ENCODE data around the gene EVI2A.
A peak's percentile ranks its signal among the peaks of the same experiment; 100 is the strongest.

The EVI2A gene

GRCh38 chr17:31272236-31272635 lies 49.2 kb downstream of the EVI2A start:
- no peak for DNase-seq

GRCh38 chr17:31269578-31269983 lies 51.8 kb downstream of the EVI2A start:
- DNase-seq = peak; percentile 67

GRCh38 chr17:31269036-31269577 lies 52.3 kb downstream of the EVI2A start:
- no peak for DNase-seq

Data from T1000 (cell line).